GM12878 (cell line): ENCODE measurements around the gene TMCC3. TPM values are rescaled to one million over a fixed set of nuclear protein-coding genes. Genes with fewer than 3 reads are reported as not detected.

Source experiments
- ATAC-seq: fragments of 200-7000 bp; cut with Tn5 transposase; 3 replicates; pipeline ENCODE4 v1.9.1; 2020; ENCODE audit warnings: mild to moderate bottlenecking, moderate library complexity
- BruUV-seq: library from RNA; stranded (reverse); fragments of 400-500 nt; replicated peaks from 2 replicates; lab custom pipeline; 2021; lab: Mats Ljungman, UMichigan
- CTCF ChIA-PET: fragments of 300-600 bp; sonication (Branson Sonifier 250); formaldehyde crosslinking; extraction: SDS; loops from one replicate; lab custom pipeline; 2021; ENCODE audit warnings: inconsistent platforms; lab: Yijun Ruan, JAX
- POLR2A ChIA-PET: fragments of 350-600 bp; formaldehyde crosslinking; extraction: SDS; loops from one replicate; lab custom pipeline; 2021; ENCODE audit warnings: inconsistent platforms; lab: Charles Lee
- RAD21 ChIA-PET: fragments of 300-600 bp; sonication (Branson Sonifier 250); formaldehyde crosslinking; loops from one replicate; lab custom pipeline; 2023; ENCODE audit warnings: antibody characterized with exemption; ENCODE audit not compliant: unreplicated experiment; lab: Charles Lee
- SMC1A ChIA-PET: fragments of 300-600 bp; sonication (Branson Sonifier 250); formaldehyde crosslinking; loops from one replicate; lab custom pipeline; 2023; ENCODE audit not compliant: unreplicated experiment, uncharacterized antibody; lab: Charles Lee
- DNase-seq: peaks from one replicate; pipeline ENCODE4 v3.0.0-alpha.2; 2011; ENCODE audit warnings: low read depth, low spot score
- FAIRE-seq: peaks from 3 replicates; lab custom pipeline; 2011; peaks lifted over from hg19 to GRCh38; lab: Jason Lieb, UNC
- H2AFZ ChIP-seq: 2 replicates; pipeline ENCODE4 v1.6.0; 2011; ENCODE audit warnings: low read depth, low read length, control low read depth; ENCODE audit not compliant: control insufficient read depth
- H3K27ac ChIP-seq: 2 replicates; pipeline ENCODE4 v1.5.1; 2011; ENCODE audit warnings: control low read depth; ENCODE audit not compliant: control insufficient read depth, insufficient read depth
- H3K27me3 ChIP-seq, 2 experiments: replicated peaks in 1 of 2; 2 replicates each; pipeline versions ENCODE4 v1.6.0 to v1.6.1; 2011; ENCODE audit warnings: low read length in 1 of 2; ENCODE audit not compliant: control insufficient read depth in 2 of 2, insufficient read depth in 2 of 2
- H3K36me3 ChIP-seq, 2 experiments: 2 replicates each; pipeline ENCODE4 v1.5.1; 2011; ENCODE audit warnings: low read length in 1 of 2; ENCODE audit not compliant: control insufficient read depth in 2 of 2, insufficient read depth in 2 of 2
- H3K4me1 ChIP-seq: 2 replicates; pipeline ENCODE4 v1.6.1; 2011; ENCODE audit warnings: mild to moderate bottlenecking, low read length, moderate library complexity, mixed read lengths; ENCODE audit not compliant: control insufficient read depth, insufficient read depth
- H3K4me2 ChIP-seq: 2 replicates; pipeline ENCODE4 v1.6.0; 2011; ENCODE audit warnings: control low read depth; ENCODE audit not compliant: control insufficient read depth, insufficient read depth
- H3K4me3 ChIP-seq: fragments of 200-600 bp; sonication (generic); 2 replicates; pipeline ENCODE4 v1.5.1; 2016
- H3K79me2 ChIP-seq: 2 replicates; pipeline ENCODE4 v1.6.0; 2011; ENCODE audit warnings: low read length; ENCODE audit not compliant: control insufficient read depth, insufficient read depth
- H3K9ac ChIP-seq: 2 replicates; pipeline ENCODE4 v1.8.0; 2011; ENCODE audit warnings: low read length, control low read depth, mixed read lengths; ENCODE audit not compliant: control insufficient read depth, insufficient read depth
- H3K9me3 ChIP-seq: replicated peaks from 3 replicates; pipeline ENCODE4 v1.5.1; 2011; ENCODE audit warnings: mild to moderate bottlenecking, low read length; ENCODE audit not compliant: control insufficient read depth, insufficient read depth
- H4K20me1 ChIP-seq: 2 replicates; pipeline ENCODE4 v1.6.0; 2011; ENCODE audit not compliant: control insufficient read depth, insufficient read depth
- BCLAF1 ChIP-seq: fragments of 450-650 bp; IDR thresholded peaks from 2 replicates; pipeline ENCODE4 v1.6.1; 2017; ENCODE audit warnings: antibody characterized with exemption, mild to moderate bottlenecking, moderate library complexity
- CHD4 ChIP-seq: fragments of 200-600 bp; sonication (generic); IDR thresholded peaks from 2 replicates; pipeline ENCODE4 v1.6.1; 2016; ENCODE audit warnings: mild to moderate bottlenecking
- EGR1 ChIP-seq, 2 experiments: IDR thresholded peaks; 1 replicate in 1 of 2; 2 replicates in 1 of 2; pipeline ENCODE4 v1.6.1; 2011 to 2012; ENCODE audit warnings: low read depth in 2 of 2, low read length in 2 of 2, borderline replicate concordance in 1 of 2, mild to moderate bottlenecking in 1 of 2, moderate library complexity in 1 of 2
- FOS ChIP-seq: IDR thresholded peaks from 3 replicates; pipeline ENCODE4 v1.6.1; 2011; ENCODE audit warnings: borderline replicate concordance; ENCODE audit not compliant: insufficient read length; ENCODE audit errors: extremely low read depth
- GABPA ChIP-seq: IDR thresholded peaks from 2 replicates; pipeline ENCODE4 v1.6.1; 2014; ENCODE audit warnings: antibody characterized with exemption, low read depth, mild to moderate bottlenecking, inconsistent platforms
- JUNB ChIP-seq: IDR thresholded peaks from 2 replicates; pipeline ENCODE4 v1.6.1; 2016; ENCODE audit warnings: antibody characterized with exemption, mild to moderate bottlenecking
- NBN ChIP-seq: fragments of 450-650 bp; IDR thresholded peaks from 2 replicates; pipeline ENCODE4 v1.6.1; 2016
- PAX8 ChIP-seq: fragments of 450-650 bp; IDR thresholded peaks from 2 replicates; pipeline ENCODE4 v1.6.1; 2017; ENCODE audit warnings: mild to moderate bottlenecking, moderate library complexity
- RAD21 ChIP-seq: IDR thresholded peaks from 2 replicates; pipeline ENCODE4 v1.6.1; 2011; ENCODE audit warnings: mild to moderate bottlenecking, low read depth, low read length, moderate library complexity; ENCODE audit not compliant: insufficient read depth
- RAD51 ChIP-seq: fragments of 450-650 bp; IDR thresholded peaks from 2 replicates; pipeline ENCODE4 v1.6.1; 2016; ENCODE audit warnings: moderate library complexity, mild to moderate bottlenecking, inconsistent platforms
- REST ChIP-seq: IDR thresholded peaks from 2 replicates; pipeline ENCODE4 v1.6.1; 2012; ENCODE audit warnings: mild to moderate bottlenecking, low read depth, low read length
- ZBTB11 ChIP-seq: fragments of 450-650 bp; formaldehyde crosslinking; IDR thresholded peaks from 2 replicates; pipeline ENCODE4 v1.5.0; 2022; ENCODE audit warnings: mild to moderate bottlenecking, missing genetic modification characterization
- ZBTB33 ChIP-seq: fragments of 450-650 bp; IDR thresholded peaks from 2 replicates; pipeline ENCODE4 v1.6.1; 2017; ENCODE audit warnings: mild to moderate bottlenecking
- WGBS: methylation state at CpG from one replicate; pipeline ENCODE4 v1.1.6; 2016; ENCODE audit warnings: low lambda C conversion rate; ENCODE audit not compliant: insufficient replicate concordance, insufficient coverage; ENCODE audit errors: missing lambda C conversion rate; 5-methylcytosine and 5-hydroxymethylcytosine counted together
- in situ Hi-C: fragments of 300-500 bp; cut with MboI; formaldehyde crosslinking; loops from 9 replicates; pipeline ENCODE4 v1.14.3; 2018; ENCODE audit warnings: mixed read lengths
- intact Hi-C: fragments of 100-400 bp; cut with micrococcal nuclease; formaldehyde crosslinking; loops from one replicate; pipeline ENCODE4 v1.14.2; 2022; ENCODE audit not compliant: unreplicated experiment
- polyA plus RNA-seq, 11 experiments: library from polyadenylated mRNA; depleted of rRNA in 4 of 11; unstranded in 6 of 11; stranded (reverse) in 5 of 11; fragments of >200 nt; fragmentation: Nextera tagmentation in 4 of 11; fragmentation: Illumina TruSeq in 1 of 11; extraction: Ambion mirVana in 4 of 11; extraction: Trizol in 1 of 11; gene quantifications; 1 replicate in 1 of 11; 2 replicates in 10 of 11; pipeline versions ENCODE4 v1.2.1 to v1.2.3, GENCODE V29; 2011 to 2016; ENCODE audit warnings: inconsistent platforms in 2 of 11, missing spikeins in 2 of 11, low read depth in 1 of 11
- total RNA-seq, 4 experiments: library from RNA; depleted of rRNA in 3 of 4; stranded (reverse); fragments of >200 nt in 3 of 4; fragmentation: Illumina TruSeq in 1 of 4; extraction: Trizol in 1 of 4; gene quantifications; 2 replicates each; pipeline versions ENCODE4 v1.2.1 to v1.2.3, GENCODE V29; 2013 to 2021

TMCC3 gene
- total and polyA plus RNA-seq, 10 of the 15 experiments (the other 5 are each of a cell fraction or from before 2014, with no cell fraction given), result 5.8 to 29.8 (median 12.6) TPM

- Histone ChIP-seq H3K9me3 (no peaks in the 10 kb centered on the region), H4K20me1 (no peaks in the 10 kb centered on the region), H3K9ac (no peak overlapping the region), H3K79me2 (no peaks in the 10 kb centered on the region), H3K27me3 (no peaks in the 10 kb centered on the region), H3K4me2 (no peak overlapping the region), H3K27ac (no peak overlapping the region), H3K4me3 (no peak overlapping the region), H3K36me3 (peaks cover 0 to 4% of the 10 kb centered on the region in 2 experiments; a peak in 1 of 4 replicates), H3K4me1 (no peaks in the 10 kb centered on the region), H2AFZ (no peak overlapping the region)
- 99% methylated on average over 6 of the region's 6 CpGs for WGBS
- ChIA-PET RAD21 (no interaction called here), POLR2A (interaction anchor here (0.6 kb wide), 1 partner anchor 54 kb away, joined by 4 read pairs; no protein-coding TSS in a partner anchor), CTCF (no interaction called here), SMC1A (interaction anchor here (1.0 kb wide), 1 partner anchor 143 kb away, joined by 4 read pairs; no protein-coding TSS in a partner anchor)
- ATAC-seq, result no peak
- intact Hi-C loops (no loop called here), in situ Hi-C loops (no loop called here)
- BruUV-seq, result no TSS peak
- no peak for FAIRE-seq
- no peak for DNase-seq
- TF ChIP-seq ZBTB33 (no peak), GABPA (no peak), REST (no peak), JUNB (no peak), ZBTB11 (CRISPR knock-in tag) (no peak), RAD51 (no peak), BCLAF1 (no peak), CHD4 (no peak), PAX8 (no peak), FOS (no peak), NBN (no peak), EGR1 (IDR thresholded peaks at IDR 0.05; ENCODE audit: borderline replicate concordance in 1 of 2, low read depth in 2 of 2, low read length in 2 of 2) (no peak), RAD21 (no peak)
Observed at GRCh38 chr12:94592080-94592479, 58.3 kb downstream of the TMCC3 start.
